Stomach (tissue), 4 donors: ENCODE data around the gene LYRM4.

Experiments
- EP300 ChIP-seq: sonication (generic); formaldehyde crosslinking; IDR thresholded peaks from one replicate; pipeline ENCODE4 v1.6.1; 2017; ENCODE audit warnings: antibody characterized with exemption
- POLR2A ChIP-seq, 4 donors: fragments of 450-650 bp; IDR thresholded peaks; one replicate each; pipeline ENCODE4 v1.6.1; 2016; ENCODE audit warnings: antibody characterized with exemption in 4 of 4, control low read depth in 2 of 4, mild to moderate bottlenecking in 1 of 4, moderate library complexity in 1 of 4
- POLR2AphosphoS5 ChIP-seq, 3 donors: sonication (generic); formaldehyde crosslinking; IDR thresholded peaks; one replicate each; pipeline ENCODE4 v1.6.1; 2016; ENCODE audit warnings: antibody characterized with exemption in 3 of 3
- TF ChIP-seq, protein P1 (sequence below), 7 experiments: fragments of 450-650 bp in 4 of 7; fragments of 200-600 bp in 3 of 7; sonication (generic) in 3 of 7; IDR thresholded peaks; one replicate each; pipeline ENCODE4 v1.5.1; 2016 to 2019; ENCODE audit warnings: antibody characterized with exemption in 7 of 7, control low read depth in 2 of 7, mild to moderate bottlenecking in 1 of 7

DNA sequence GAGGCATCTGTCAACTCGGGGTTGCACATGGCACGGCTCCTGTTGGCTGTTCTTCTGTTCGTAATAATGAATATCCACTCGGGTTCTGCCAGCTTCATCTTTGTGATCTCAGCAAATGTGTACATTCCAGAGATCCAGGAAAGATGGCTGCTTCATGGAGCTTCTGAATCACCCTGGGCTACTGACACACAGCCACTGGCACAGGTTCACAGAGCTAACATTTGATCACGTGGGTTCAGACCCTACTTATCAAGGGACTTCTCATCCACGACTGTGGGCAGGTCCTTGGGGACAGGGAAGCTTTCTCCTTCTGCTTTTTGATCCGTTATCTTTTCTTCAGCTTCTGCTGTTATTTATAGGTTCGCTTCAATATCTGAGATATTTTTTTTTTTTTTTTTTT, 157.5 kb downstream of the LYRM4 start:
- TF ChIP-seq POLR2A (IDR thresholded peaks at IDR 0.05) (no peak), EP300 (no peak), POLR2AphosphoS5 (IDR thresholded peaks at IDR 0.05) (no peak)
- TF ChIP-seq, protein P1, sequence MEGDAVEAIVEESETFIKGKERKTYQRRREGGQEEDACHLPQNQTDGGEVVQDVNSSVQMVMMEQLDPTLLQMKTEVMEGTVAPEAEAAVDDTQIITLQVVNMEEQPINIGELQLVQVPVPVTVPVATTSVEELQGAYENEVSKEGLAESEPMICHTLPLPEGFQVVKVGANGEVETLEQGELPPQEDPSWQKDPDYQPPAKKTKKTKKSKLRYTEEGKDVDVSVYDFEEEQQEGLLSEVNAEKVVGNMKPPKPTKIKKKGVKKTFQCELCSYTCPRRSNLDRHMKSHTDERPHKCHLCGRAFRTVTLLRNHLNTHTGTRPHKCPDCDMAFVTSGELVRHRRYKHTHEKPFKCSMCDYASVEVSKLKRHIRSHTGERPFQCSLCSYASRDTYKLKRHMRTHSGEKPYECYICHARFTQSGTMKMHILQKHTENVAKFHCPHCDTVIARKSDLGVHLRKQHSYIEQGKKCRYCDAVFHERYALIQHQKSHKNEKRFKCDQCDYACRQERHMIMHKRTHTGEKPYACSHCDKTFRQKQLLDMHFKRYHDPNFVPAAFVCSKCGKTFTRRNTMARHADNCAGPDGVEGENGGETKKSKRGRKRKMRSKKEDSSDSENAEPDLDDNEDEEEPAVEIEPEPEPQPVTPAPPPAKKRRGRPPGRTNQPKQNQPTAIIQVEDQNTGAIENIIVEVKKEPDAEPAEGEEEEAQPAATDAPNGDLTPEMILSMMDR (IDR thresholded peaks at IDR 0.05), result no peak
